K562 (cell line): ENCODE measurements around the gene GRID2IP. TPM values are rescaled to one million over a fixed set of nuclear protein-coding genes. Genes with fewer than 3 reads are reported as not detected.
A peak's percentile ranks its signal among the peaks of the same experiment; 100 is the strongest.

Experiments used
- CBX8 ChIP-seq: fragments of 200-600 bp; sonication (generic); IDR thresholded peaks from 2 replicates; pipeline ENCODE4 v1.6.1; 2012; ENCODE audit warnings: borderline replicate concordance, mixed run types, low read depth, mild to moderate bottlenecking, moderate library complexity, mixed read lengths, low read length, control low read depth, inconsistent platforms; ENCODE audit not compliant: poor library complexity, severe bottlenecking; ENCODE audit errors: extremely low read depth
- ETS2 ChIP-seq: IDR thresholded peaks from 2 replicates; pipeline ENCODE4 v1.6.1; 2016; ENCODE audit warnings: borderline replicate concordance, missing genetic modification characterization, mild to moderate bottlenecking, moderate library complexity, missing compliant biosample characterization; ENCODE audit not compliant: poor library complexity, severe bottlenecking
- HDAC3 ChIP-seq: fragments of 450-650 bp; IDR thresholded peaks from 2 replicates; pipeline ENCODE4 v1.6.1; 2018; ENCODE audit warnings: borderline replicate concordance, mild to moderate bottlenecking, moderate library complexity; ENCODE audit not compliant: partially characterized antibody
- HDGF ChIP-seq: fragments of 450-650 bp; IDR thresholded peaks from 2 replicates; pipeline ENCODE4 v1.6.1; 2016
- HSF4 ChIP-seq: fragments of 250-450 bp; sonication (Bioruptor Pico); IDR thresholded peaks from 2 replicates; pipeline ENCODE4 v2.1.2; 2022; ENCODE audit warnings: mild to moderate bottlenecking, moderate library complexity, borderline replicate concordance
- MAFF ChIP-seq: IDR thresholded peaks from 2 replicates; pipeline ENCODE4 v1.6.1; 2012; ENCODE audit warnings: low read length, improper control_type of control experiment
- NR3C1 ChIP-seq: sonication (generic); formaldehyde crosslinking; IDR thresholded peaks from 2 replicates; pipeline ENCODE4 v1.8.1; 2022; ENCODE audit warnings: missing genetic modification reagents
- PCBP1 ChIP-seq: fragments of 200-400 bp; formaldehyde crosslinking; IDR thresholded peaks from 2 replicates; pipeline ENCODE4 v1.6.1; 2018; ENCODE audit warnings: mild to moderate bottlenecking, low read depth, low read length; ENCODE audit not compliant: poor library complexity, severe bottlenecking
- POLR2AphosphoS2 ChIP-seq: IDR thresholded peaks from 2 replicates; pipeline ENCODE4 v1.6.1; 2012; ENCODE audit warnings: low read length, improper control_type of control experiment
- RBM25 ChIP-seq: fragments of 200-400 bp; formaldehyde crosslinking; IDR thresholded peaks from 2 replicates; pipeline ENCODE4 v1.6.1; 2018; ENCODE audit warnings: low read length, low read depth, moderate library complexity; ENCODE audit not compliant: severe bottlenecking
- SMARCC2 ChIP-seq: fragments of 450-650 bp; IDR thresholded peaks from 2 replicates; pipeline ENCODE4 v1.6.1; 2017; ENCODE audit warnings: antibody characterized with exemption, moderate library complexity, mild to moderate bottlenecking, low read depth
- SMARCE1 ChIP-seq: fragments of 450-650 bp; IDR thresholded peaks from 2 replicates; pipeline ENCODE4 v1.7.1; 2016; ENCODE audit warnings: mild to moderate bottlenecking
- ZNF384 ChIP-seq: IDR thresholded peaks from 2 replicates; pipeline ENCODE4 v1.6.1; 2012; ENCODE audit warnings: low read depth, low read length, improper control_type of control experiment
- ZNF586 ChIP-seq: fragments of 450-650 bp; formaldehyde crosslinking; conservative IDR thresholded peaks from 2 replicates; pipeline ENCODE4 v1.4.0; 2020; ENCODE audit warnings: mild to moderate bottlenecking, moderate library complexity
- polyA plus RNA-seq, 8 experiments: library from polyadenylated mRNA; depleted of rRNA in 4 of 8; stranded (reverse) in 5 of 8; unstranded in 3 of 8; fragments of >200 nt; fragmentation: Nextera tagmentation in 2 of 8; fragmentation: Illumina TruSeq in 1 of 8; extraction: Ambion mirVana in 2 of 8; extraction: Trizol in 1 of 8; gene quantifications; 2 replicates each; pipeline versions ENCODE4 v1.2.1 to v1.2.3, GENCODE V29; 2011 to 2014; ENCODE audit warnings: inconsistent platforms in 1 of 8, missing spikeins in 1 of 8
- total RNA-seq, 7 experiments: library from RNA; depleted of rRNA in 6 of 7; stranded (reverse); fragments of >200 nt in 6 of 7; fragmentation: Illumina TruSeq in 2 of 7; extraction: Trizol in 2 of 7; gene quantifications; 2 replicates each; pipeline versions ENCODE4 v1.2.1 to v1.2.3, GENCODE V29; 2011 to 2021; ENCODE audit warnings: low replicate concordance in 1 of 7
- TF ChIP-seq, protein P1 (sequence below): fragments of 450-650 bp; IDR thresholded peaks from 2 replicates; pipeline ENCODE4 v1.7.0; 2016; ENCODE audit warnings: borderline replicate concordance
- TF ChIP-seq, protein P2 (sequence below): IDR thresholded peaks from 3 replicates; pipeline ENCODE4 v1.6.1; 2011; ENCODE audit warnings: borderline replicate concordance, mild to moderate bottlenecking, moderate library complexity; ENCODE audit not compliant: insufficient read length; ENCODE audit errors: extremely low read depth
- TF ChIP-seq, protein P3 (sequence below), 2 experiments: fragments of 450-650 bp; IDR thresholded peaks; 2 replicates each; pipeline ENCODE4 v1.6.1; 2016
- TF ChIP-seq, protein P4 (sequence below): sonication (generic); formaldehyde crosslinking; IDR thresholded peaks from 2 replicates; pipeline ENCODE4 v1.9.0; 2022; ENCODE audit warnings: mild to moderate bottlenecking, missing genetic modification reagents
- TF ChIP-seq, protein P5 (sequence below): sonication (generic); formaldehyde crosslinking; IDR thresholded peaks from 2 replicates; pipeline ENCODE4 v1.4.0; 2020; ENCODE audit warnings: mild to moderate bottlenecking, missing genetic modification reagents

The GRID2IP gene
- total and polyA plus RNA-seq, 9 of the 15 experiments (the other 6 are each of a cell fraction or from before 2014, with no cell fraction given), result not detected

DNA sequence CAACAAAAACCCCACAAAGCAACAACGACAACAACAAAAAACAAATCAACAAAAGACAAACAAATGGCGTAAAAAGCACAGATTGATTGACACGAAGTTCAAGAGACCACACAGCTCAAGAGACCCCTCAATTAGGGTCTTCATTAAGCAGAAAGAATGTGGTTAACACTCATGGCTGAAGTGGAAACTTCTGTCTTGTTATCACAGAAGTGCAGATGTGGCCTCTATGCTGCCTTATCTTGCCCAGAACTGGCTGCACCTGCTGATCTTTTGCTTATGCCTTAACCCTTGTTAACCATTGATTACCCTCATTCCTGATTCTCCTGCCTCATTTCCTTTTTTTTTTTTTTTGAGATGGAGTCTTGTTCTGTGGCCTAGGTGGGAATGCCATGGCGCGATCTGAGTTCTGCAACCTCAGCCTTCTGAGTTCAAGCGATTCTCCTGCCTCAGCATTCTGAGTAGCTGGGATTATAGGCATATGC, 100.0 kb downstream of the GRID2IP start (continued):
- TF ChIP-seq, protein P1, sequence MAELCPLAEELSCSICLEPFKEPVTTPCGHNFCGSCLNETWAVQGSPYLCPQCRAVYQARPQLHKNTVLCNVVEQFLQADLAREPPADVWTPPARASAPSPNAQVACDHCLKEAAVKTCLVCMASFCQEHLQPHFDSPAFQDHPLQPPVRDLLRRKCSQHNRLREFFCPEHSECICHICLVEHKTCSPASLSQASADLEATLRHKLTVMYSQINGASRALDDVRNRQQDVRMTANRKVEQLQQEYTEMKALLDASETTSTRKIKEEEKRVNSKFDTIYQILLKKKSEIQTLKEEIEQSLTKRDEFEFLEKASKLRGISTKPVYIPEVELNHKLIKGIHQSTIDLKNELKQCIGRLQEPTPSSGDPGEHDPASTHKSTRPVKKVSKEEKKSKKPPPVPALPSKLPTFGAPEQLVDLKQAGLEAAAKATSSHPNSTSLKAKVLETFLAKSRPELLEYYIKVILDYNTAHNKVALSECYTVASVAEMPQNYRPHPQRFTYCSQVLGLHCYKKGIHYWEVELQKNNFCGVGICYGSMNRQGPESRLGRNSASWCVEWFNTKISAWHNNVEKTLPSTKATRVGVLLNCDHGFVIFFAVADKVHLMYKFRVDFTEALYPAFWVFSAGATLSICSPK, result no peak
- no peak for TF ChIP-seq HSF4 (CRISPR knock-in tag)
- peak; percentile 85 for TF ChIP-seq HDAC3
- peak; percentile 92 for TF ChIP-seq ZNF384
- TF ChIP-seq NR3C1 (CRISPR knock-in tag), result no peak
- TF ChIP-seq, protein P2, sequence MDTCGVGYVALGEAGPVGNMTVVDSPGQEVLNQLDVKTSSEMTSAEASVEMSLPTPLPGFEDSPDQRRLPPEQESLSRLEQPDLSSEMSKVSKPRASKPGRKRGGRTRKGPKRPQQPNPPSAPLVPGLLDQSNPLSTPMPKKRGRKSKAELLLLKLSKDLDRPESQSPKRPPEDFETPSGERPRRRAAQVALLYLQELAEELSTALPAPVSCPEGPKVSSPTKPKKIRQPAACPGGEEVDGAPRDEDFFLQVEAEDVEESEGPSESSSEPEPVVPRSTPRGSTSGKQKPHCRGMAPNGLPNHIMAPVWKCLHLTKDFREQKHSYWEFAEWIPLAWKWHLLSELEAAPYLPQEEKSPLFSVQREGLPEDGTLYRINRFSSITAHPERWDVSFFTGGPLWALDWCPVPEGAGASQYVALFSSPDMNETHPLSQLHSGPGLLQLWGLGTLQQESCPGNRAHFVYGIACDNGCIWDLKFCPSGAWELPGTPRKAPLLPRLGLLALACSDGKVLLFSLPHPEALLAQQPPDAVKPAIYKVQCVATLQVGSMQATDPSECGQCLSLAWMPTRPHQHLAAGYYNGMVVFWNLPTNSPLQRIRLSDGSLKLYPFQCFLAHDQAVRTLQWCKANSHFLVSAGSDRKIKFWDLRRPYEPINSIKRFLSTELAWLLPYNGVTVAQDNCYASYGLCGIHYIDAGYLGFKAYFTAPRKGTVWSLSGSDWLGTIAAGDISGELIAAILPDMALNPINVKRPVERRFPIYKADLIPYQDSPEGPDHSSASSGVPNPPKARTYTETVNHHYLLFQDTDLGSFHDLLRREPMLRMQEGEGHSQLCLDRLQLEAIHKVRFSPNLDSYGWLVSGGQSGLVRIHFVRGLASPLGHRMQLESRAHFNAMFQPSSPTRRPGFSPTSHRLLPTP, result no peak
- peak; percentile 30; the same call in 1 of the 2 replicates for TF ChIP-seq MAFF
- TF ChIP-seq, protein P3, sequence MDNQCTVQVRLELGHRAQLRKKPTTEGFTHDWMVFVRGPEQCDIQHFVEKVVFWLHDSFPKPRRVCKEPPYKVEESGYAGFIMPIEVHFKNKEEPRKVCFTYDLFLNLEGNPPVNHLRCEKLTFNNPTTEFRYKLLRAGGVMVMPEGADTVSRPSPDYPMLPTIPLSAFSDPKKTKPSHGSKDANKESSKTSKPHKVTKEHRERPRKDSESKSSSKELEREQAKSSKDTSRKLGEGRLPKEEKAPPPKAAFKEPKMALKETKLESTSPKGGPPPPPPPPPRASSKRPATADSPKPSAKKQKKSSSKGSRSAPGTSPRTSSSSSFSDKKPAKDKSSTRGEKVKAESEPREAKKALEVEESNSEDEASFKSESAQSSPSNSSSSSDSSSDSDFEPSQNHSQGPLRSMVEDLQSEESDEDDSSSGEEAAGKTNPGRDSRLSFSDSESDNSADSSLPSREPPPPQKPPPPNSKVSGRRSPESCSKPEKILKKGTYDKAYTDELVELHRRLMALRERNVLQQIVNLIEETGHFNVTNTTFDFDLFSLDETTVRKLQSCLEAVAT (IDR thresholded peaks at IDR 0.05), result peak in 1 of 2 experiments; percentile 86; a peak in 2 of 4 replicates
- no peak for TF ChIP-seq CBX8
- TF ChIP-seq SMARCC2, result peak; percentile 91
- TF ChIP-seq ETS2 (tag), result no peak
- TF ChIP-seq, protein P4, sequence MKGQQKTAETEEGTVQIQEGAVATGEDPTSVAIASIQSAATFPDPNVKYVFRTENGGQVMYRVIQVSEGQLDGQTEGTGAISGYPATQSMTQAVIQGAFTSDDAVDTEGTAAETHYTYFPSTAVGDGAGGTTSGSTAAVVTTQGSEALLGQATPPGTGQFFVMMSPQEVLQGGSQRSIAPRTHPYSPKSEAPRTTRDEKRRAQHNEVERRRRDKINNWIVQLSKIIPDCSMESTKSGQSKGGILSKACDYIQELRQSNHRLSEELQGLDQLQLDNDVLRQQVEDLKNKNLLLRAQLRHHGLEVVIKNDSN, result no peak
- peak; percentile 99 for TF ChIP-seq SMARCE1
- no peak for TF ChIP-seq HDGF
- TF ChIP-seq PCBP1, result no peak
- TF ChIP-seq, protein P5, sequence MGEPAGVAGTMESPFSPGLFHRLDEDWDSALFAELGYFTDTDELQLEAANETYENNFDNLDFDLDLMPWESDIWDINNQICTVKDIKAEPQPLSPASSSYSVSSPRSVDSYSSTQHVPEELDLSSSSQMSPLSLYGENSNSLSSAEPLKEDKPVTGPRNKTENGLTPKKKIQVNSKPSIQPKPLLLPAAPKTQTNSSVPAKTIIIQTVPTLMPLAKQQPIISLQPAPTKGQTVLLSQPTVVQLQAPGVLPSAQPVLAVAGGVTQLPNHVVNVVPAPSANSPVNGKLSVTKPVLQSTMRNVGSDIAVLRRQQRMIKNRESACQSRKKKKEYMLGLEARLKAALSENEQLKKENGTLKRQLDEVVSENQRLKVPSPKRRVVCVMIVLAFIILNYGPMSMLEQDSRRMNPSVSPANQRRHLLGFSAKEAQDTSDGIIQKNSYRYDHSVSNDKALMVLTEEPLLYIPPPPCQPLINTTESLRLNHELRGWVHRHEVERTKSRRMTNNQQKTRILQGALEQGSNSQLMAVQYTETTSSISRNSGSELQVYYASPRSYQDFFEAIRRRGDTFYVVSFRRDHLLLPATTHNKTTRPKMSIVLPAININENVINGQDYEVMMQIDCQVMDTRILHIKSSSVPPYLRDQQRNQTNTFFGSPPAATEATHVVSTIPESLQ (CRISPR knock-in tag), result no peak
- TF ChIP-seq ZNF586 (CRISPR knock-in tag), result no peak
- no peak for TF ChIP-seq POLR2AphosphoS2
- TF ChIP-seq RBM25, result no peak
